ENCODE measurements around the gene OR56A3. TPM values are rescaled to one million over a fixed set of nuclear protein-coding genes. Genes with fewer than 3 reads are reported as not detected.

The OR56A3 gene
- total RNA-seq, 1 experiment from 2014 or later = not detected

DNA sequence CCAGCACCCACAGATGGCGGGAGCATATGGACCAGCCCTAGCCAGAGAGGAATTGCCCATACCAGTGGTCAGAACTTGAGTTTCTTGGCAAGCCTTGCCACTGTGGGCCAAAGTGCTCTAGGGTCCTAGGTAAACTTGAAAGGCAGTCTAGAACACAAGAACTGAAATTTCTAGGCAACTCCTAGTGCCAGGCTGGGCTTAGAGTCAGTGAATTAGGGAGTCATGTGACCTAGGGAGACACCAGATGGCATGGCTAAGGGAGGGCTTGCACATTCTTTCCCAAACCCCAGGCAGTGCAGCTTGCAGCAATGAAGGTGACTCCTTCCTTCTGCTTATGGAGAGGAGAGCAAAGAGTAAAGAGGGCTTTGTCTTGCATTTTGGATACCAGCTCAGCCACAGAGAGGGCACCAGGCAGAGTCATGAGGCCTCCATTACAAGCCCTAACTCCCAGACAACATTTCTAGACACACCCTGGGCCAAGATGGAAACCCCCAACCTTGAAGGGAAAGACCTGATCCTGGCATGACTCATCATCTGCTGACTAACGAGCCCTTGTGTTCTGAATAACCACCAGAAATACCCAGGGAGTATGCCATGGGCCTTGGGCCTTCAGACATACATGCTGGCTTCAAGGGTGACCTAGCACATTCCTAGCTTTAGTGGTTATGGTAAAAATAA, 19.2 kb upstream of the OR56A3 start:
- CTCF ChIA-PET = no interaction called here
- Mint-ChIP-seq H3K9me3 (ENCODE audit: low read depth, unreplicated experiment) (peaks cover 16% of the 10 kb centered on the region), H3K27me3 (ENCODE audit: unreplicated experiment) (no peaks in the 10 kb centered on the region), H3K4me3 (ENCODE audit: low read depth, unreplicated experiment) (no peak overlapping the region), H3K36me3 (ENCODE audit: insufficient read depth, unreplicated experiment) (no peaks in the 10 kb centered on the region), H3K4me1 (ENCODE audit: low read depth, unreplicated experiment) (no peaks in the 10 kb centered on the region), H3K27ac (ENCODE audit: unreplicated experiment) (no peak overlapping the region)
- no TSS peak for BruUV-seq (replicated peaks)
- intact Hi-C loops (cut with micrococcal nuclease; ENCODE audit: unreplicated experiment) = no loop called here
- DNase-seq = no peak
- TF ChIP-seq, protein P1, sequence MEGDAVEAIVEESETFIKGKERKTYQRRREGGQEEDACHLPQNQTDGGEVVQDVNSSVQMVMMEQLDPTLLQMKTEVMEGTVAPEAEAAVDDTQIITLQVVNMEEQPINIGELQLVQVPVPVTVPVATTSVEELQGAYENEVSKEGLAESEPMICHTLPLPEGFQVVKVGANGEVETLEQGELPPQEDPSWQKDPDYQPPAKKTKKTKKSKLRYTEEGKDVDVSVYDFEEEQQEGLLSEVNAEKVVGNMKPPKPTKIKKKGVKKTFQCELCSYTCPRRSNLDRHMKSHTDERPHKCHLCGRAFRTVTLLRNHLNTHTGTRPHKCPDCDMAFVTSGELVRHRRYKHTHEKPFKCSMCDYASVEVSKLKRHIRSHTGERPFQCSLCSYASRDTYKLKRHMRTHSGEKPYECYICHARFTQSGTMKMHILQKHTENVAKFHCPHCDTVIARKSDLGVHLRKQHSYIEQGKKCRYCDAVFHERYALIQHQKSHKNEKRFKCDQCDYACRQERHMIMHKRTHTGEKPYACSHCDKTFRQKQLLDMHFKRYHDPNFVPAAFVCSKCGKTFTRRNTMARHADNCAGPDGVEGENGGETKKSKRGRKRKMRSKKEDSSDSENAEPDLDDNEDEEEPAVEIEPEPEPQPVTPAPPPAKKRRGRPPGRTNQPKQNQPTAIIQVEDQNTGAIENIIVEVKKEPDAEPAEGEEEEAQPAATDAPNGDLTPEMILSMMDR (IDR thresholded peaks at IDR 0.05; ENCODE audit: unreplicated experiment) = no peak

- peaks cover 18% of the 10 kb centered on the region for H3K9me3 Mint-ChIP-seq (ENCODE audit: low read depth, unreplicated experiment)
- H3K27me3 Mint-ChIP-seq (ENCODE audit: unreplicated experiment) = no peaks in the 10 kb centered on the region
- no peak for DNase-seq
- H3K4me3 Mint-ChIP-seq (ENCODE audit: low read depth, unreplicated experiment) = no peak overlapping the region
- CTCF ChIA-PET = no interaction called here
- no peak overlapping the region for H3K27ac Mint-ChIP-seq (ENCODE audit: unreplicated experiment)
- intact Hi-C loops (cut with micrococcal nuclease; ENCODE audit: unreplicated experiment) = no loop called here
- H3K36me3 Mint-ChIP-seq (ENCODE audit: insufficient read depth, unreplicated experiment) = no peaks in the 10 kb centered on the region
- BruUV-seq (replicated peaks) = no TSS peak
- TF ChIP-seq, protein P1 (IDR thresholded peaks at IDR 0.05; ENCODE audit: unreplicated experiment) = no peak
- H3K4me1 Mint-ChIP-seq (ENCODE audit: low read depth, unreplicated experiment) = no peaks in the 10 kb centered on the region
These were observed 18.6 kb upstream of the OR56A3 start for GRCh38 chr11:5923427-5923776.

- H3K36me3 Mint-ChIP-seq (ENCODE audit: insufficient read depth, unreplicated experiment) = no peaks in the 10 kb centered on the region
- H3K27ac Mint-ChIP-seq (ENCODE audit: unreplicated experiment) = no peak overlapping the region
- CTCF ChIA-PET = no interaction called here
- no TSS peak for BruUV-seq (replicated peaks)
- peaks cover 19% of the 10 kb centered on the region for H3K9me3 Mint-ChIP-seq (ENCODE audit: low read depth, unreplicated experiment)
- DNase-seq = no peak
- no peaks in the 10 kb centered on the region for H3K4me1 Mint-ChIP-seq (ENCODE audit: low read depth, unreplicated experiment)
- intact Hi-C loops (cut with micrococcal nuclease; ENCODE audit: unreplicated experiment) = no loop called here
- no peak overlapping the region for H3K4me3 Mint-ChIP-seq (ENCODE audit: low read depth, unreplicated experiment)
- no peaks in the 10 kb centered on the region for H3K27me3 Mint-ChIP-seq (ENCODE audit: unreplicated experiment)
- TF ChIP-seq, protein P1 (IDR thresholded peaks at IDR 0.05; ENCODE audit: unreplicated experiment) = no peak
These were observed 18.3 kb upstream of the OR56A3 start for GRCh38 chr11:5923794-5924193.

- TF ChIP-seq, protein P1 (IDR thresholded peaks at IDR 0.05; ENCODE audit: unreplicated experiment) = no peak
- peaks cover 39% of the 10 kb centered on the region for H3K9me3 Mint-ChIP-seq (ENCODE audit: low read depth, unreplicated experiment)
- H3K4me1 Mint-ChIP-seq (ENCODE audit: low read depth, unreplicated experiment) = no peaks in the 10 kb centered on the region
- intact Hi-C loops (cut with micrococcal nuclease; ENCODE audit: unreplicated experiment) = no loop called here
- no peaks in the 10 kb centered on the region for H3K36me3 Mint-ChIP-seq (ENCODE audit: insufficient read depth, unreplicated experiment)
- no peak overlapping the region for H3K4me3 Mint-ChIP-seq (ENCODE audit: low read depth, unreplicated experiment)
- DNase-seq = no peak
- no TSS peak for BruUV-seq (replicated peaks)
- CTCF ChIA-PET = no interaction called here
- no peaks in the 10 kb centered on the region for H3K27me3 Mint-ChIP-seq (ENCODE audit: unreplicated experiment)
- H3K27ac Mint-ChIP-seq (ENCODE audit: unreplicated experiment) = no peak overlapping the region
These were observed 13.8 kb upstream of the OR56A3 start for GRCh38 chr11:5928271-5928670.

Data from Calu3 (cell line).